Central memory CD8-positive, alpha-beta T cell (primary cell): ENCODE results near the gene UTP4.
A peak's percentile ranks its signal among the peaks of the same experiment; 100 is the strongest.
"Not testable (repeated sequence)": the region's sequence is repeated elsewhere in the genome, so short reads cannot be mapped to it uniquely, and the experiment has no call there.

Source experiments
- ATAC-seq: fragments of 150-1000 bp; cut with Tn5 transposase; replicated peaks from 2 replicates; pipeline ENCODE4 v1.10.0; 2022; ENCODE audit warnings: mild to moderate bottlenecking, moderate FRiP score, moderate number of reproducible peaks; ENCODE audit not compliant: poor library complexity, severe bottlenecking; ENCODE audit errors: extremely low read depth
- DNase-seq, 2 donors: peaks; one replicate each; pipeline ENCODE4 v3.0.0; 2021; ENCODE audit warnings: low spot score in 2 of 2
- H3K27ac Mint-ChIP-seq: one replicate; pipeline ENCODE4 v1.8.0; 2022; ENCODE audit warnings: low read depth, mild to moderate bottlenecking, moderate library complexity, mixed read lengths
- H3K27me3 Mint-ChIP-seq: one replicate; pipeline ENCODE4 v1.8.0; 2022; ENCODE audit warnings: mixed read lengths
- H3K36me3 Mint-ChIP-seq: one replicate; pipeline ENCODE4 v1.8.0; 2022; ENCODE audit warnings: mild to moderate bottlenecking, moderate library complexity, mixed read lengths; ENCODE audit not compliant: insufficient read depth
- H3K4me1 Mint-ChIP-seq: one replicate; pipeline ENCODE4 v1.8.0; 2022; ENCODE audit warnings: mixed read lengths
- H3K4me3 Mint-ChIP-seq: one replicate; pipeline ENCODE4 v1.8.0; 2022; ENCODE audit warnings: mild to moderate bottlenecking, moderate library complexity, mixed read lengths
- H3K9me3 Mint-ChIP-seq: one replicate; pipeline ENCODE4 v1.8.0; 2022; ENCODE audit warnings: mixed read lengths

The UTP4 gene

GRCh38 chr16:69113216-69113615, 19.2 kb upstream of the UTP4 start:
- Mint-ChIP-seq H3K27ac (no peak overlapping the region), H3K36me3 (peaks cover 18% of the 10 kb centered on the region), H3K9me3 (no peaks in the 10 kb centered on the region), H3K27me3 (no peaks in the 10 kb centered on the region), H3K4me1 (no peaks in the 10 kb centered on the region), H3K4me3 (no peak overlapping the region)
- DNase-seq (no peak), ATAC-seq (no peak)

GRCh38 chr16:69114346-69114975, 18.0 kb upstream of the UTP4 start:
- H3K4me3 Mint-ChIP-seq, result no peak overlapping the region
- no peaks in the 10 kb centered on the region for H3K4me1 Mint-ChIP-seq
- no peaks in the 10 kb centered on the region for H3K27me3 Mint-ChIP-seq
- H3K27ac Mint-ChIP-seq, result peak overlapping the region; percentile 29
- H3K9me3 Mint-ChIP-seq, result no peaks in the 10 kb centered on the region
- ATAC-seq (no peak), DNase-seq (no peak)
- H3K36me3 Mint-ChIP-seq, result peaks cover 20% of the 10 kb centered on the region

GRCh38 chr16:69114976-69115355, 17.5 kb upstream of the UTP4 start:
- Mint-ChIP-seq H3K4me1 (no peaks in the 10 kb centered on the region), H3K27ac (peak overlapping the region; percentile 29), H3K9me3 (no peaks in the 10 kb centered on the region), H3K4me3 (no peak overlapping the region), H3K27me3 (no peaks in the 10 kb centered on the region), H3K36me3 (peaks cover 16% of the 10 kb centered on the region)
- ATAC-seq, result no peak
- no peak for DNase-seq

GRCh38 chr16:69115361-69115760, 17.1 kb upstream of the UTP4 start:
- Mint-ChIP-seq H3K4me3 (no peak overlapping the region), H3K27me3 (no peaks in the 10 kb centered on the region), H3K27ac (no peak overlapping the region), H3K4me1 (no peaks in the 10 kb centered on the region), H3K36me3 (peaks cover 17% of the 10 kb centered on the region), H3K9me3 (no peaks in the 10 kb centered on the region)
- ATAC-seq (no peak), DNase-seq (no peak)

- no peaks in the 10 kb centered on the region for H3K4me1 Mint-ChIP-seq
- no peaks in the 10 kb centered on the region for H3K9me3 Mint-ChIP-seq
Observed at GRCh38 chr16:69115837-69116236, 16.6 kb upstream of the UTP4 start.

GRCh38 chr16:69116256-69116875, 16.1 kb upstream of the UTP4 start:
- no peak overlapping the region for H3K27ac Mint-ChIP-seq
- no peaks in the 10 kb centered on the region for H3K9me3 Mint-ChIP-seq
- no peak overlapping the region for H3K4me3 Mint-ChIP-seq
- H3K36me3 Mint-ChIP-seq, result peaks cover 26% of the 10 kb centered on the region
- DNase-seq (no peak), ATAC-seq (no peak)
- no peaks in the 10 kb centered on the region for H3K4me1 Mint-ChIP-seq
- no peaks in the 10 kb centered on the region for H3K27me3 Mint-ChIP-seq

More at GRCh38 chr16:69115837-69116236, 16.6 kb upstream of the UTP4 start:
- DNase-seq, result no peak
- Mint-ChIP-seq H3K36me3 (peaks cover 22% of the 10 kb centered on the region), H3K27me3 (no peaks in the 10 kb centered on the region), H3K4me3 (no peak overlapping the region), H3K27ac (no peak overlapping the region)
- ATAC-seq, result no peak

- Mint-ChIP-seq H3K4me1 (no peaks in the 10 kb centered on the region), H3K27ac (no peak overlapping the region), H3K4me3 (no peak overlapping the region), H3K9me3 (no peaks in the 10 kb centered on the region), H3K36me3 (peaks cover 29% of the 10 kb centered on the region), H3K27me3 (no peaks in the 10 kb centered on the region)
- no peak for DNase-seq
- no peak for ATAC-seq
Observed at GRCh38 chr16:69116906-69117305, 15.5 kb upstream of the UTP4 start.

GRCh38 chr16:69118468-69118867, 14.0 kb upstream of the UTP4 start:
- no peak for ATAC-seq
- H3K4me1 Mint-ChIP-seq, result no peaks in the 10 kb centered on the region

GRCh38 chr16:69118994-69119393, 13.5 kb upstream of the UTP4 start:
- Mint-ChIP-seq H3K27ac (no peak overlapping the region), H3K4me3 (no peak overlapping the region), H3K27me3 (no peaks in the 10 kb centered on the region), H3K4me1 (peaks cover 2% of the 10 kb centered on the region), H3K36me3 (peaks cover 32% of the 10 kb centered on the region), H3K9me3 (no peaks in the 10 kb centered on the region)
- ATAC-seq (no peak), DNase-seq (no peak)

More at GRCh38 chr16:69118468-69118867, 14.0 kb upstream of the UTP4 start:
- no peaks in the 10 kb centered on the region for H3K9me3 Mint-ChIP-seq
- H3K36me3 Mint-ChIP-seq, result peaks cover 31% of the 10 kb centered on the region
- no peak for DNase-seq
- no peak overlapping the region for H3K4me3 Mint-ChIP-seq
- H3K27me3 Mint-ChIP-seq, result no peaks in the 10 kb centered on the region
- H3K27ac Mint-ChIP-seq, result no peak overlapping the region

GRCh38 chr16:69119536-69119935, 12.9 kb upstream of the UTP4 start:
- Mint-ChIP-seq H3K4me3 (no peak overlapping the region), H3K36me3 (peaks cover 34% of the 10 kb centered on the region), H3K27me3 (no peaks in the 10 kb centered on the region), H3K4me1 (peaks cover 4% of the 10 kb centered on the region), H3K9me3 (no peaks in the 10 kb centered on the region), H3K27ac (no peak overlapping the region)
- ATAC-seq, result no peak
- no peak for DNase-seq

- no peaks in the 10 kb centered on the region for H3K27me3 Mint-ChIP-seq
- no peak overlapping the region for H3K27ac Mint-ChIP-seq
- H3K4me3 Mint-ChIP-seq, result no peak overlapping the region
- peaks cover 34% of the 10 kb centered on the region for H3K36me3 Mint-ChIP-seq
- no peak for DNase-seq
- no peaks in the 10 kb centered on the region for H3K9me3 Mint-ChIP-seq
- no peak for ATAC-seq
- H3K4me1 Mint-ChIP-seq, result peaks cover 6% of the 10 kb centered on the region
Observed at GRCh38 chr16:69120096-69120664, 12.3 kb upstream of the UTP4 start.

- Mint-ChIP-seq H3K9me3 (no peaks in the 10 kb centered on the region), H3K27ac (no peak overlapping the region), H3K36me3 (peaks cover 28% of the 10 kb centered on the region), H3K4me3 (no peak overlapping the region), H3K4me1 (peaks cover 17% of the 10 kb centered on the region), H3K27me3 (no peaks in the 10 kb centered on the region)
- ATAC-seq (no peak), DNase-seq (peak; percentile 47 to 52)
Observed at GRCh38 chr16:69123910-69124309, 8.5 kb upstream of the UTP4 start.

- DNase-seq, H3K27ac Mint-ChIP-seq, H3K27me3 Mint-ChIP-seq, ATAC-seq, H3K4me3 Mint-ChIP-seq, H3K9me3 Mint-ChIP-seq: not testable (repeated sequence)
- H3K4me1 Mint-ChIP-seq, result peaks cover 19% of the 10 kb centered on the region
- peaks cover 27% of the 10 kb centered on the region for H3K36me3 Mint-ChIP-seq
Observed at GRCh38 chr16:69124406-69124805, 8.0 kb upstream of the UTP4 start.
